Astrocyte of the spinal cord (primary cell): ENCODE measurements around the gene HOXB6.

ENCODE experiments used
- DNase-seq: peaks from one replicate; pipeline ENCODE4 v3.0.0; 2011; ENCODE audit warnings: low read depth, low spot score
- H3K4me3 ChIP-seq: 2 replicates; pipeline ENCODE4 v1.5.1; 2011; ENCODE audit warnings: low read depth, mild to moderate bottlenecking, low read length, moderate library complexity
- CTCF ChIP-seq: IDR thresholded peaks from 2 replicates; pipeline ENCODE4 v1.5.1; 2012; ENCODE audit warnings: low read depth, mild to moderate bottlenecking, low read length, inconsistent platforms
- in situ Hi-C: cut with HindIII; loops from 2 replicates; pipeline ENCODE4 v1.10.0; 2017; ENCODE audit warnings: low sequenced_read_pairs

Gene HOXB6

DNA sequence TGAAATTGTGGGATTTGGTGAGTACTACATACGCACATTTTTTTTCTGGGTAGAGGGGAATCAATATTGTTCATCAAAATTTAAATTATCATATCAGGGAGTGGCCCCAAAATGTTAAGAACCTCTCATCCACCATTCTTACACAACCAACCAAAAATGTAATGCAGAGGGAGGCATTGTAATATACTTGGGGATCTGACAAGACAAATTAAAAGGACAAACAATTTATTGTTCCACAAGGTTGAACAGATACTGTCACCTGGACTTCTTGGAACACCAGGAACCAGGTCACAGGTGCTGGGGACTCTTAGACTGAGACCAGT lies 36.0 kb upstream of the HOXB6 start:
- DNase-seq, result no peak
- in situ Hi-C loops, result no loop called here
- no peak for TF ChIP-seq CTCF
- H3K4me3 ChIP-seq, result no peak overlapping the region

- no peak overlapping the region for H3K4me3 ChIP-seq
- in situ Hi-C loops, result no loop called here
- DNase-seq, result no peak
- no peak for TF ChIP-seq CTCF
Measured at GRCh38 chr17:48639982-48640857, 35.4 kb upstream of the HOXB6 start.

GRCh38 chr17:48639136-48639535 lies 34.4 kb upstream of the HOXB6 start:
- no peak for TF ChIP-seq CTCF

GRCh38 chr17:48637323-48638260 lies 32.8 kb upstream of the HOXB6 start:
- no peak for TF ChIP-seq CTCF
- no peak overlapping the region for H3K4me3 ChIP-seq
- DNase-seq, result peak; percentile 89
- in situ Hi-C loops, result no loop called here

More at GRCh38 chr17:48639136-48639535, 34.4 kb upstream of the HOXB6 start:
- in situ Hi-C loops, result no loop called here
- H3K4me3 ChIP-seq, result no peak overlapping the region
- DNase-seq, result no peak

DNA sequence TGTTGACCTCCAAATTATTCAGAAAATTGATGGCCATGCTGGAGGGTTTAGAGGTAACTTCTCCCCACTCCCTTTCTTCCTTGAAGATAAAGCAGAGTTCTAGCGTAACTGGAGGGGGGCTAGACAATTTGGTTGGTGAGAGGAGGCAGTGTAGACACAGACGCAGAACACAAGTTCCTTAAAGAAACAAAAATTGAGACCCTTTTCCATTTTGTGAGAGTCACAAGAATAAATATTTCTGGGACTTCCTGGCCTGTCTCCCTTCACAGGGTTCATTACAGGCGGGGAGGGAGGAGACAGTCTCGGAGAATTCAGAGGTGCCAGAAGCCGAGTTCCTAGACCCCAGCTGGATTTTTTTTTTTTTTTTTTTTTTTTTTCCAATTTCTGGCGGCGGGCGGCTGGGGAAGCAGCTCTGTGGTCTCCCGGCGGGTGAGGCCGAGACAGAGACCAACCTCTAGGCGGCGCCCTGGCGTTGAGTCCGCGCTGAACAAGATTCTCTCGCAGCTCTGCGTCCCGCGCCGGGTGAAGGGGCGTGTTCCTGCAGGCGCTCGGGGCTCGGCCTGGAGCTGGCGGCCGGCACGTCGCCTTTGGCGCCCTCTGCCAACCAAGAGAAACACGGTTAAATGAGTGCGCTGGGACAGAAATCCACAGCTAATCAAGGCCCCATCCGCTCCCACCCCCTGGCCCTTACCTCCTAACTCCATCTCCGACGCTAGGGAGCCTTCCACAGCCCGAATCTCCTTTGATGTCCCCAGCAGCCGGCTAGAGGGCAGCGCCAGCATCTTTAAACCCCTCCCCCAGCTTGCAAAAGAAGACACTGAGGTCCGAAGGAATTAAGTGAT lies 31.6 kb upstream of the HOXB6 start:
- peak; percentile 85 for DNase-seq
- TF ChIP-seq CTCF, result peak; percentile 78
- in situ Hi-C loops, result no loop called here
- H3K4me3 ChIP-seq, result no peak overlapping the region
